ENCODE data around the gene FXR2.
A peak's percentile ranks its signal among the peaks of the same experiment; 100 is the strongest.
"Not testable (repeated sequence)": the region's sequence is repeated elsewhere in the genome, so short reads cannot be mapped to it uniquely, and the experiment has no call there.

The FXR2 gene

GRCh38 chr17:7644775-7645174, 30.1 kb upstream of the FXR2 start:
- H3K4me3 ChIP-seq (replicated peaks; ENCODE audit: low read depth, low read length): no peak overlapping the region
- no peaks in the 10 kb centered on the region for H3K36me3 ChIP-seq (ENCODE audit: control insufficient read depth, insufficient read depth, low read length)
- H3K27me3 ChIP-seq (replicated peaks; ENCODE audit: control insufficient read depth, insufficient read depth, low read length): no peaks in the 10 kb centered on the region; the same call in 1 of the 2 replicates
- DNase-seq (ENCODE audit: extremely low read depth, insufficient read length): no peak
- no peak for TF ChIP-seq CTCF (IDR thresholded peaks at IDR 0.05; ENCODE audit: insufficient read depth, low read length, poor library complexity, severe bottlenecking)

- DNase-seq (ENCODE audit: extremely low read depth, insufficient read length); H3K4me3 ChIP-seq (replicated peaks; ENCODE audit: low read depth, low read length); H3K36me3 ChIP-seq (ENCODE audit: control insufficient read depth, insufficient read depth, low read length); H3K27me3 ChIP-seq (replicated peaks; ENCODE audit: control insufficient read depth, insufficient read depth, low read length): not testable (repeated sequence)
These were observed 26.9 kb upstream of the FXR2 start for GRCh38 chr17:7641635-7642034.

- H3K36me3 ChIP-seq (ENCODE audit: control insufficient read depth, insufficient read depth, low read length): no peaks in the 10 kb centered on the region
- no peak for TF ChIP-seq CTCF (IDR thresholded peaks at IDR 0.05; ENCODE audit: insufficient read depth, low read length, poor library complexity, severe bottlenecking)
- no peaks in the 10 kb centered on the region for H3K27me3 ChIP-seq (replicated peaks; ENCODE audit: control insufficient read depth, insufficient read depth, low read length)
- no peak for DNase-seq (ENCODE audit: extremely low read depth, insufficient read length)
- H3K4me3 ChIP-seq (replicated peaks; ENCODE audit: low read depth, low read length): no peak overlapping the region
These were observed 26.1 kb upstream of the FXR2 start for GRCh38 chr17:7640783-7641182.

GRCh38 chr17:7636163-7636562, 21.5 kb upstream of the FXR2 start:
- Histone ChIP-seq H3K4me3 (replicated peaks; ENCODE audit: low read depth, low read length) (no peak overlapping the region), H3K27me3 (replicated peaks; ENCODE audit: control insufficient read depth, insufficient read depth, low read length) (no peaks in the 10 kb centered on the region), H3K36me3 (ENCODE audit: control insufficient read depth, insufficient read depth, low read length) (no peaks in the 10 kb centered on the region)
- TF ChIP-seq CTCF (IDR thresholded peaks at IDR 0.05; ENCODE audit: insufficient read depth, low read length, poor library complexity, severe bottlenecking): no peak
- DNase-seq (ENCODE audit: extremely low read depth, insufficient read length): no peak

- peak; percentile 42 for TF ChIP-seq CTCF (IDR thresholded peaks at IDR 0.05; ENCODE audit: insufficient read depth, low read length, poor library complexity, severe bottlenecking)
- H3K4me3 ChIP-seq (replicated peaks; ENCODE audit: low read depth, low read length): no peak overlapping the region
- no peaks in the 10 kb centered on the region for H3K36me3 ChIP-seq (ENCODE audit: control insufficient read depth, insufficient read depth, low read length)
- no peak for DNase-seq (ENCODE audit: extremely low read depth, insufficient read length)
- no peaks in the 10 kb centered on the region for H3K27me3 ChIP-seq (replicated peaks; ENCODE audit: control insufficient read depth, insufficient read depth, low read length)
These were observed 19.7 kb upstream of the FXR2 start for GRCh38 chr17:7634384-7634783.

- Histone ChIP-seq H3K27me3 (replicated peaks; ENCODE audit: control insufficient read depth, insufficient read depth, low read length) (no peaks in the 10 kb centered on the region), H3K4me3 (replicated peaks; ENCODE audit: low read depth, low read length) (no peak overlapping the region), H3K36me3 (ENCODE audit: control insufficient read depth, insufficient read depth, low read length) (no peaks in the 10 kb centered on the region)
- DNase-seq (ENCODE audit: extremely low read depth, insufficient read length): no peak
- peak; percentile 2 for TF ChIP-seq CTCF (IDR thresholded peaks at IDR 0.05; ENCODE audit: insufficient read depth, low read length, poor library complexity, severe bottlenecking)
These were observed 18.4 kb upstream of the FXR2 start for GRCh38 chr17:7633093-7633492.
